Stimulated activated CD8-positive, alpha-beta memory T cell treated with anti-CD3 and anti-CD28 coated beads, Interleukin-4, amount 100 ng/mL, for 24 hours (primary cell): ENCODE data around the gene PGP.

ENCODE experiments used
- DNase-seq: peaks from one replicate; pipeline ENCODE4 v3.0.0-alpha.2; 2020; ENCODE audit warnings: low read depth

PGP gene

GRCh38 chr16:2237102-2237482, 22.5 kb upstream of the PGP start:
- DNase-seq, result no peak

- DNase-seq, result no peak
Observed at GRCh38 chr16:2236337-2237101, 21.9 kb upstream of the PGP start, which contains the start of gene DNASE1L2. TSS of gene DNASE1L2 (plus strand) at chr16:2236444. CDS start at chr16:2236817, 373 bp downstream.

- DNase-seq, result no peak
Observed at GRCh38 chr16:2235695-2236336, 21.2 kb upstream of the PGP start.

- DNase-seq, result no peak
Observed at GRCh38 chr16:2235234-2235651, 20.6 kb upstream of the PGP start.

- DNase-seq, result no peak
Observed at GRCh38 chr16:2234813-2235170, 20.2 kb upstream of the PGP start.

- no peak for DNase-seq
Observed at GRCh38 chr16:2233872-2234812, 19.5 kb upstream of the PGP start.

- DNase-seq, result no peak
Observed at GRCh38 chr16:2233046-2233775, 18.6 kb upstream of the PGP start.

GRCh38 chr16:2232094-2232990, 17.7 kb upstream of the PGP start:
- no peak for DNase-seq

GRCh38 chr16:2231016-2231931, 16.6 kb upstream of the PGP start:
- no peak for DNase-seq

GRCh38 chr16:2230376-2230775, 15.7 kb upstream of the PGP start:
- no peak for DNase-seq

- DNase-seq, result no peak
Observed at GRCh38 chr16:2229632-2230250, 15.1 kb upstream of the PGP start.

GRCh38 chr16:2229091-2229490, 14.5 kb upstream of the PGP start:
- no peak for DNase-seq

- DNase-seq, result no peak
Observed at GRCh38 chr16:2228161-2228824, 13.7 kb upstream of the PGP start.

GRCh38 chr16:2226918-2227317, 12.3 kb upstream of the PGP start:
- no peak for DNase-seq

- no peak for DNase-seq
Observed at GRCh38 chr16:2226245-2226793, 11.7 kb upstream of the PGP start.

GRCh38 chr16:2223942-2224486, 9.4 kb upstream of the PGP start:
- no peak for DNase-seq

- peak; percentile 100 for DNase-seq
Observed at GRCh38 chr16:2223221-2223941, 8.7 kb upstream of the PGP start, which contains the start of gene E4F1. TSS of gene E4F1 (plus strand) at chr16:2223591. CDS start at chr16:2223614, 23 bp downstream.
